SU-DHL-6 (cell line): ENCODE data around the gene NMT1.

Experiments used
- EZH2phosphoT487 ChIP-seq: fragments of 200-600 bp; sonication (generic), shearing (Covaris generic); conservative IDR thresholded peaks from 2 replicates; pipeline ENCODE4 v1.6.1; 2018; ENCODE audit warnings: mild to moderate bottlenecking, antibody characterized with exemption, low read length, moderate library complexity, mixed read lengths
- TF ChIP-seq, protein P1 (sequence below): fragments of 200-600 bp; sonication (generic); IDR thresholded peaks from one replicate; pipeline ENCODE4 v1.5.1; 2017; ENCODE audit warnings: antibody characterized with exemption, mild to moderate bottlenecking, low read length, moderate library complexity; ENCODE audit not compliant: insufficient read depth, poor library complexity, severe bottlenecking

DNA sequence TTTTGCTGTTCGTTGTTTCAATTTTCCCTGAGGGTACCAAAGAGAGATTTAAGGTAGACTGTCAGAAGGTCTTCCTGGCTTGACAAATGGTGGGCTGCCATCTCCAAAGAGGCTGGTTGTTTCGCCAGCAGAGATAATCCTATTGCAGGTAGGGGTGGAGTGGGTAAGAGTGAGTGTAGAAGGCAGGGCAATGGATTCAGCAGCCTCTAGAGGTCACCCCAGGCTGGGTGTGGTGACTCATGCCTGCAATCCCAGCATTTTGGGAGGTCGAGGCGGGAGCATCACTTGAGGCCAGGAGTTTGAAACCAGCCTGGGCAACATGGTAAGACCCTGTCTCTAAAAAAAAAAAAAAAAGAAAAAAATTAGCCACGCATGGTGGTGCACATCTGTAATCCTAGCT is 44.3 kb upstream of the NMT1 start:
- TF ChIP-seq, protein P1, sequence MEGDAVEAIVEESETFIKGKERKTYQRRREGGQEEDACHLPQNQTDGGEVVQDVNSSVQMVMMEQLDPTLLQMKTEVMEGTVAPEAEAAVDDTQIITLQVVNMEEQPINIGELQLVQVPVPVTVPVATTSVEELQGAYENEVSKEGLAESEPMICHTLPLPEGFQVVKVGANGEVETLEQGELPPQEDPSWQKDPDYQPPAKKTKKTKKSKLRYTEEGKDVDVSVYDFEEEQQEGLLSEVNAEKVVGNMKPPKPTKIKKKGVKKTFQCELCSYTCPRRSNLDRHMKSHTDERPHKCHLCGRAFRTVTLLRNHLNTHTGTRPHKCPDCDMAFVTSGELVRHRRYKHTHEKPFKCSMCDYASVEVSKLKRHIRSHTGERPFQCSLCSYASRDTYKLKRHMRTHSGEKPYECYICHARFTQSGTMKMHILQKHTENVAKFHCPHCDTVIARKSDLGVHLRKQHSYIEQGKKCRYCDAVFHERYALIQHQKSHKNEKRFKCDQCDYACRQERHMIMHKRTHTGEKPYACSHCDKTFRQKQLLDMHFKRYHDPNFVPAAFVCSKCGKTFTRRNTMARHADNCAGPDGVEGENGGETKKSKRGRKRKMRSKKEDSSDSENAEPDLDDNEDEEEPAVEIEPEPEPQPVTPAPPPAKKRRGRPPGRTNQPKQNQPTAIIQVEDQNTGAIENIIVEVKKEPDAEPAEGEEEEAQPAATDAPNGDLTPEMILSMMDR: peak; percentile 15
- no peak for TF ChIP-seq EZH2phosphoT487
